Measurements from ENCODE around the gene PRTFDC1.

DNA sequence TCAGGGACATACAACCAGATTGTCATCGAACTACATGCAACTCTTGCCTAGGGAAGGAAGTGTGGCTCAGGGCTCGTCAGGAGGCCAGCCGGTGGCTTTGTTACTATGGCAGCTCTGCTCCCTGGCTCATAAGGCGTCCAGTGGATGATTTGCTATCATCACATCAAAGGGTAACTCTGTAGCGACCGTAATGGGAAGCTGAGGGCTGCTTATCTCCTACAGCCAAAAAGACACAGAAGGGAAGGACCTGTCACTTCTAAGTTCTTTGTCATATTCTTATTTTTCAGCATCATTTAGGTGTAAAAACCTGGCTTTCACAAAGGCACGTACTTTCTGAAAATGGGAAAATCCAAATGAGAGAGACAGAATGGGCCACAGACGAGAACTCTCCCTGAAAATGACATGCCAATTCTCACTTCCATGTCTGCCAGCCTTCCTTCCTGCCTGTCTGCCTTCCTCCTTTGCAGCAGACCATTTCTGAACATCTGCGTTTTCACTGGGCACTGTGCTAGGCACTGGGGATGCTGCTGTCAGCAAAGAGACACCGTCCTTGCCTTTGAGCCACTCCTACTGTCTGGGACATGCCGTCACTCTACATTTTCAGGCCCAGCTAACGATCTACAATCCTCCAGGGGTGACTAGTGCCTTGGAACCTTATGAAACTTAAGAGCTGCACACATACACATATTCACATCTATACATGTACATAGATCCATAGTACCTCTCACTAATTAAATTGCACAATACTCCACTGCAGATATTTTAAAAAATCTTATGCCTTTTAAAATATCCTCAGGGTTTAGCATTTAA, 36.6 kb upstream of the PRTFDC1 start:
- TF ChIP-seq EZH2 (IDR thresholded peaks at IDR 0.05; ENCODE audit: low read depth) (no peak), CTCF (conservative IDR thresholded peaks at IDR 0.05) (no peak)
